Measurements from ENCODE around the gene ALDH1A1.

GRCh38 chr9:72912476-72913381, 40.1 kb downstream of the ALDH1A1 start:
- TF ChIP-seq POLR2A (IDR thresholded peaks at IDR 0.05) (no peak), CTCF (IDR thresholded peaks at IDR 0.05 in 4 of 5, conservative IDR thresholded peaks at IDR 0.05 in 1 of 5) (no peak)
